GM19023 (cell line): ENCODE results near the gene GBF1.

Experiments used
- ATAC-seq: cut with Tn5 transposase; IDR thresholded peaks from one replicate; pipeline ENCODE4 v1.9.1; 2021; ENCODE audit warnings: mild to moderate bottlenecking, moderate library complexity; ENCODE audit not compliant: unreplicated experiment

Gene GBF1

DNA sequence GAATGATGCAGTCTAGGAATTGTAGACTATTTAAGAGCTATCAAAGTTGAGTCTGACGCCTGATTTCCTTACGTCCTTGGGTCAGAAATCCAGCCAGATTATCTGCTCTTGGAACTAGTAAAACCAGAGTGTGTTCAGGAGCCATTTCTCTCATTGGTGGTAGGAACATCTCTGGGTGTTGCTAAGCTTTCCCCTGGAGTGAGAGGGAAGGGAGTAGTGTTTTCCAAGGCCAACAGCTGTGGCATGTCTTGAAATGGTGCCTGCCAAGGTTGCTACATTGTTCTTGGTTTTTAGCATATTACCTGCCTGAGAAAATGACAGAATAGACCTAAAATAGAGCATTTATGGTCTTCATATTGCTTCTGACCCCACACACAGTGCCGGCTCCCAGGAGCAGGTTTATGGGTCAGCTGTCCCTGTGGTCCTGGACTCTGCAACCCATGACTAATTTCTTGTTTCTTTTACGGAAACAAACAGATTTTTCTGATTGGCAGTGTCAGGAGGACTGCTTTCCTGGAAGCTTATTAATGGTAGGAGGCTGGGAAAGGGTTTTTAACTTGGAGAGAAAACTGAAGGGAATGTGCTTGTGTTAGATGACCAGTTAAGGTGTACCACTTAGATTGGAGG lies 17.5 kb downstream of the GBF1 start:
- ATAC-seq, result no peak

DNA sequence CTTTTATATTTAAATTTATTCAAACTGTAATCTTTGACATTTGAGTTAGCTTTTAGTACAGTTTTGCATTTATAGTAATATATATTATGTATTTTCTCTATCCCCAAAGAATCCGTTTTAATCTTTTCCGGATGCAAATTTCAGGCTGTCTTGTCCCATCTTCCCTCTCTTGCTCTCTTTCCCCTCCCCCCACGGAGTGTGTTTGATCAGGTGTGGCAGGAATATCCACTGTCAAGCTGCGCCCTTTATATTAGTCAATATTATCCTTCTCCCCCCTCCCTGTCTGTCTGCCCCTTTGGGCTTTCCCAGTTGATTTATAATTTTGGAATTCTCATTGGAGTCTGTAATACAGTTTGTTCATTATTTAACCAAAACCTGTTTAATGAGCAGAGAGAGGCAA lies 19.0 kb downstream of the GBF1 start:
- no peak for ATAC-seq

DNA sequence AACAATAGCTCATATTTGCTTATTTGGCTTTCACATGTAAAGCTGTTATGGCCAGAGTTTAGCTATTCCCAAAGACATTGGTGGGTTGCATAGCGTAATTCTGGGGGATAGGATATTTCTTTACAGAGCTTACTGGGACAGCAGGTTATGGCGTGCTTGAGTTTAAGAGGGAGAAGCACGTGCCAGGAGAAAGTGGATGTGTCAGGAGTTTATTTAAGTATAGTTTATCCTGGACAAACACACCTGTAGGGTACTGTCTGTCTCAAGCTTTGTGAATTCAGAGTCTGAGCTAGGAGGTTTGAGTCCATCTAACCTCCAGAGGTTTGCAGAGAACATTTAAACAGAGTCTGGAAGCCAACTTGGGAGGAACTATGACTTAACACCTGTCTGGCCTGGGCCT lies 21.3 kb downstream of the GBF1 start:
- ATAC-seq, result no peak

DNA sequence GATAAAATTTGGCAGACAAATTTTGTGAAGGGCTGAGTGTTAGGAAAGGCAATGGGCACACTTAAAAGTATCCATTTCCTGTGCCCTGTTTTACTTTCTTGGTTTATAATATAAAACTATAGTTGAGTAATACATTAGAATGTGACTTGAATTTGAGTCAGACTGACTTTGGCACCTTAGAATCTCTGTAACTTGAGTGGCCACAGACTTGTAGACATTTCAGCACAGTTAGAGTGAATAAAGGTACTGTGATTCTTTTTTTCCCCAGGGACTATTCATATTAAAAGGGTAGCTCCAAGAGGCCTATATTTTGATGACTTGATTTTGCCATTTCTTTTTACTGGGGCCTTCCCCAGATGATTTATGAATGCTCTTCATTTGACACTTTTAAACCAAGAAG lies 22.4 kb downstream of the GBF1 start:
- no peak for ATAC-seq

DNA sequence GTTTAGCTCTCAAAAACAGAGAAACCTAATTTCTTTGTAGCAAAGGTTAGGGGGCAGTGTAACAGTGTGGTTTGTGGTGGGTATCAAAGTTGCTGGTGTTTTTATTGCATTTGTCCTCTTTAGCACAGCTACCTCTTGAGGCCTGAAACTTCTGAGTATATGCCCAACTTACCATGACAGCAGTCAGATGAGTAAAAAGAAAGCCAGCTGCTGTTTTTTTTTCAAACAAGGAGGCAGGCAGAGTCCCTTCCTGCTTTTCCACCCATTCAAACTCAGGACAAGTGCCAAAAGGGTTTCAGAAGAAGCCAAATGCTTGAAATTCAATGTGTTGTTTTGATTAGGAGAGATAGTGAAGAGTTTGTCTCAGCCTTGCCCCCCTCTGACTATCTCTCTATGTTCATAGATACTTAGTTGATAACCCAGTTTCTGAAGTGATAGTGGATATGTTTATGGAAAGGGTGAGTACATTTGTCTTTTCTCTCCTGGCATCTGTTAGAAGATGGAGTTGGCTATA lies 23.1 kb downstream of the GBF1 start:
- ATAC-seq, result no peak

DNA sequence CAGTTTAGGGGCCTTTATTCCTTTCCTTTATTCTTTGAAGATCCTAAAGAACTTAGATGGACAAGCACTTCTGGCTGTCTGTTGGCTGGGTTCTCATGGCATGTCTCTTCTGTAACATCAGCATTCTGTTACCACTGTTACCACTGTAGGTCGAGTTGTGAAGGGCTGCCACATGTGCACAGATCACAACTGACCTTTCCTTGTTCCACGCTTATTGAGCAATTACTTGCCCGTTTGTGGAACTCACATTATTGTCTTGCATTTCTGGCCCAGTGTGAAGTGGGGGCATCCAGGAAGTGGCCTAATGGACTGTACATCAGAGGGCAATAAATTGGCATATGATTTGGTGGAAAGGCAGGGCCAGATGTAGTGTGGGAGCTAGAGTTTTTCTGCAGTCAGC lies 23.7 kb downstream of the GBF1 start:
- ATAC-seq, result no peak

DNA sequence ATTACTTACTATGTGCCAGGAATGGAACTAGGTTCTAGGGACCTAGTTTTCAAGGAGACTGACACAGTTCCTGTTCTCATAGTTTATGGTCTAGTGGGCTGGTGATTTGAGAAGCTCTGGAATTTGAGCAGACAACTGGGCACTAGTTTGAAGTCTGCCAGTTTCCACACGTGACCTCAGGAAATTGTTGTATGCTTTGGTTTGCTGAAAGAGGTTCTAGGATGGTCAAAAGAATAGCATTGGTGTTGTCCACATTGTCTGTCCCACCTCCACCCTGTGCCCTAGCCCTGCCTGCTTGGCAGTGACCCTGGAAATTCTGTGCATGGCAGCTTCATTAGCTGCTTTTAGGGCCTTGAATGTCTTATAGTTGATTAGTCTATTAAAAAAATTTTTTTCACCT lies 28.7 kb downstream of the GBF1 start:
- ATAC-seq, result no peak

DNA sequence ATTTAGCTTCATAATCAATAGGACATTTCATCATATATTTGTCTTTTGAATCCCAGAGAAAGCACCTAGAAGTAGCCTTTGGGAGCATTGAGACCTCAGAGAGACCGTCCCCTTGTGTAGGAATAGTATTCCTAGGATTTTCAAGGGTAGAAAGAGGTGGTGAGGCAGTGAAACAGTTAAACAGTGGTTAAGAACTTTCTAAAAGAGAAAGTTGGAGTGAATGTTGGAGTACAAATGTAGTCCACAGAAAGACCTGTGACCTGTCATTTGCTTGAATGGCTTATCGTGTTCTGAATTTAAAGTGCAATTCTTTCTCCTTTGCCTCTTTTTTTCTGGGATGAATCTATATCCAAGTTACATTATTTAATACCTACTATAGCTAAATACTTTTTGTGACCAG lies 30.0 kb downstream of the GBF1 start:
- ATAC-seq, result no peak

DNA sequence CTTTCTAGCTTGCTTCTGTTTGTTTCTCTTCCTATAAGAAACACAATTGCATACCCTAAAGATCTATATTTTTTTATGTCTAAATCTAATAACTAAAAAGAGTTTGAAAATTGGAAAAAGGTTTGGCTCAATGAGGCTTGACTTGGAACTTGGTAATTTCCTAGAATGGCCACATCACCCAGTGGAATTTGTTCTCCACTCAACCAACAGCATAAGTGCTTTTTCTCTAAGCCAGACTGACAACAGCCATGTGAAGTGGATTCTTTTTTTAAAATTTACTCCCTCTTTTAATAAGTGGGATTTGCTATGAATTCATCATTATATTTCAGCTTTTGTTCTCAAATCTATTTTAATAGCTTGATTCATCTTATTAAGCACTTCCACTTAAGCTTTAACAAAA lies 33.8 kb downstream of the GBF1 start:
- ATAC-seq, result no peak

DNA sequence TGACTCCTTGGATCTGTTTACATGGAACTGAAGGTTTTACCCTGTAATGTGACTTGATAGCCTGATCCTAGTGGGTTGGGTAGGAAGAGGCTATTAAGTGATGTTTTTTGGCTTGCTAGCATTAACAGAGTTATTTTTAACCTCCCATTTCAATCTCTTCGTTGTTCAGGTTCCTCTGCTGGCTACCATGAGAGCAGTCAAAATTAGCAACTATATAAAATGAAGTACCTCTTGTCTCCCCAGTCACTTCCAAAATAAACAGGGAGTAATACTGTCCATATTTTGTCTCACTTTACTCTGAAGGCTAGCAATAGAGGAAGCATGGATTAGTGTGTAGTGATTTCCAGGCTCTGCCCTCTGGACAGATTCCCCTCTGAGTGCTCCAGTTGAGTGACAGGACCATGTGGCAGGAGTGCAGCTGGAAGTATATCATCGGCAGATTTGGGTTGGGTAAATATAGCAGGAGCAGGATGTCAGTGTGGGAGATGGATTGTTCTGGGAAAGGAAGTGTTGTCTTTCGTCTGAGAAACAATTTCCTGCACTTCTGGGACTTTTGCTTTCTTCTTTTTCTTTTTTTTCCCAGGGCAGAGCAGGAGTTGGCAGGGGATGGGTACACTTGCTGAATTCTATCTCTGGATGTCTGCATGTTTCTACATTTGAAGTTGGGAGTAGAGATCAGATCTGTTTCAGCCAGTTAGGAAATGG lies 35.2 kb downstream of the GBF1 start:
- ATAC-seq, result no peak

DNA sequence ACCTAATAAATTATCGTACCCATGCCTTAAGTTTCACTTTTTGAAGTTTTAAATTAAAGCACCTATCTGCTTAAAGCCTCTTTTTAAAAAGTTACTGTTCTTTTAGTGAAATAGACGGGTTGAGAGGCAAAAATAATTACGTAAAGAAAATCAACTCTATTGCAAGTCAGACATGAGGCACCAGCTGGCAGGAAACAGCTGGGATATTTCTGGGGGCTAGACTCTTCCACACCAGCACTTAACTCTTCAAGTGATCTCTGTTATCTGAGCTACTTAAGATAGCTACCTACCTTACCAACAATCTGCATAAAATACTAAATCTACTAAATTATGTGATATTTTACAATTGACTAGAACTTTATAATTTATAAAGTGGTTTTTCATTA lies 35.8 kb downstream of the GBF1 start:
- no peak for ATAC-seq

DNA sequence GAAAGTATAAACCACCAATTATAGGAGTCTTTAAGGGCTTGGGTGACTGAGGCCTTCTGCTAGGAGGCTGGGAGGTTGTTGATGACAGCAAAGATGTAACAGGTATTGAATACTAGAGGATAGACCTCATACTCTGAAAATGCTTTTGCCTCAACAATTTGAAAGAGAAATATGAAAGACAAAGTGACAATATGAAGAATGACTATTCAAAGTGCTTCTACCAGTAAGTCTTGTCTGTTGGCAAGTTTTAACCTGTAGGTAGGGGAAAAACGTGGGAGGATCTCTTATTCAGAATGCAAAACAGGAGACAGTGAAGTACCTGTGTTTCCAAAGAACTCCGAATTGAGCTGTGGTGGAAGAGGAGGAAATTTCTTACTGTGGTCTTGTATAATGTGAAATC lies 38.2 kb downstream of the GBF1 start:
- ATAC-seq, result no peak

DNA sequence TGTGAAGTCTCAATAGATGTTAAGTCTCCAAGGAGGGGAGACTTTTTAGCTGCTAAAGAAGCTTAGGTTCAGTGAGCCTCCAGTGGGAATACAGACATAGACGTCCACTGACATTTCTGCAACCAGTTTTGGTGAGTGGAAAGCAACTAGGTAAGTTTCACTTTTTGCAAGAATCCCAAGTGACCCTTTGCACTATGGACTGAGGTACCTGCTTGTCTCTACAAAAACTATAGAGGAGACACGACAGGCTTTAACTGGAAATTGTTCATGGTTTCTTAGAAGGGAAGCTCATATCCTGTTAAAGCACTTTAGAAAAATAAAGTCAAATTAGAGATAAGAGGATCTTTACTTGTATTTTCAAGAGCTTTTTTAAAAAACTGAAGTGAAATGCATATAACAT lies 38.6 kb downstream of the GBF1 start:
- ATAC-seq, result no peak

DNA sequence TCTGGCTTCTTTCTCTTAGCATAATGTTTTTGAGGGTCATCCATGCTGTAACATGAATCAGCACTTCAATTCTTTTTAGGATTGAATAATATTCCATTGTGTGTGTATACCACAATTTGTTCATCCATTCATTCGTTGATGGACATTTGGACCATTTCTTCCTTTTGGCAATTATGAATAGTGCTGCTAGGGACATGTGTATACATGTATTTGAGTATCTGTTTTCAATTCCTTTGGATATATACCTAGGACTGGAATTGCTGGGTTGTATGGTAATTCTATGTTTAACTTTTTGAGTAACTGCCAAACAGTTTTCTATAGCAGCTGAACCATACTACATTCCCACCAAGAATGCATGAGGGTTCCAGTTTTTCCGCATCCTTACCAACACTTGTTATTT lies 39.2 kb downstream of the GBF1 start:
- no peak for ATAC-seq

DNA sequence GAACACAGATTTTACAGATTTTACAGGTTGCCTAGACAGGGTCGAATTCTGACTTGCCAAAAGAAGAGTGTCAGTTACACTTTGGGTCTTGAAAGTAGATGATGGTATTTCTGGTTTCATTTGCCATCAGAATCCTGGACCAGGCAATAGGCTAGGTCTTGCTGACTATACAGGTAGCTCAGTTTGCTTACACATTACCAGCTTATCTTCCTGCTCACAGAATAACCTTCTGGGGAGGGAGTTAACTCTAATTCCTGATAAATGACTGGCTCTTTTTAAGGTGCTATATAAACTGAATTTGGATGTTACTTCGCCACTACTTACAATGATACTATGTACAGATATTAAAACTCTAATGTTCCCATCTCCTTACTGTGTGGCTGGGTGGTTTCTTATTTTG lies 39.8 kb downstream of the GBF1 start:
- ATAC-seq, result no peak

DNA sequence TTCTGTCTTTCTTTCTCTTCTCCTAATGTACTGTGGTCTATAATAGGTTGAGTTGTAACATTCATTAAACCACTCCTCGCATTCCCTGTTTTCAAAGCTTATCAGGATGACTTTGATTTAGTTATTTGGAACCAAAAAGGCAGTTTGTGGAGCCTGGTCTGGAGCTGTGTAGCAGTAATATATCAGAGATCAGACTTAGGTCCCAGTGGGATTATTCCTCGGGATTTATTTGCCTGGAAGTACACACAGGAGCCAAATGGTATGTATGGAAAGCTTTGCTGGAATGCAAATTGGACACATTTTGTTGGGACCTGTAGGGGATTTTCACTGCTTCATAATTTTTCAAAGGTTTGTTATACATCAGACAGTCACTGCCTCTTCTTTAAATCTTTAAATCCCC lies 40.9 kb downstream of the GBF1 start:
- no peak for ATAC-seq

DNA sequence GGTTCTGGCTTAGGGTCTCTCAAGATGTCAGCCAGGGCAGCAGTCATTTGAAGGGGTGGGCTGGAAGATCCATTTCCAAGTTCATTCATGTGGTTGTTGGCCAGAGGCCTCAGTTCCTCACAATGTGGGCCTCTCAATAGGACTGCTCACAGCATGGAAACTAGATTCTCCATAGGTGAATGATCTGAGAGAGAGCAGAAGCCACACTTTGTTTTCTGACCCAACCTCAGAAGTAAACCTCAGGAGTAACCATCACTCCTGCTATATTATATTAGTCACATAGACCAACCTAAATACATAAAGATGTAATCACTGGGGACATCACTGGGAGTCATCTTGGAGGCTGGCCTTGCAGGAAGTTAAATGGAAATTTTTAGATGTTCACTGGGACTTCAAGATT lies 42.2 kb downstream of the GBF1 start:
- ATAC-seq, result no peak

DNA sequence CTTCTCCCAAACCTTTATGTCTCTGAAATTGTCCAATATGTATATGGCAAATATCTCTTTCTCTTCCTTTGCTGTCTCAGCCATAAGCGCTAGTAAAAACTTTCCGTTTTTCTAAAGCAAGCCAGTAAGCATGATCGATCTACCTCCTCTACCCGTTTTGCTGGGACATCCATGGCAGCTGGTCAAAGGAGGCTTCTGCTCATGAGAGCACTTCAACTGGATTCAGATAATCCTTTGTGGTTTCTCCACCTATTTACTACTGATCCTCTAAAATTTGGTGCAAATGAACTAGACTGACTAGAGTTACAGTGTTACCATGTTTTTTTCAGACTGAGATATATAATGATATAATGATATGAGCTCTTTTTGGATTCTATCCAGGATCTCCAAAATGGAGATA lies 42.7 kb downstream of the GBF1 start:
- ATAC-seq, result no peak

DNA sequence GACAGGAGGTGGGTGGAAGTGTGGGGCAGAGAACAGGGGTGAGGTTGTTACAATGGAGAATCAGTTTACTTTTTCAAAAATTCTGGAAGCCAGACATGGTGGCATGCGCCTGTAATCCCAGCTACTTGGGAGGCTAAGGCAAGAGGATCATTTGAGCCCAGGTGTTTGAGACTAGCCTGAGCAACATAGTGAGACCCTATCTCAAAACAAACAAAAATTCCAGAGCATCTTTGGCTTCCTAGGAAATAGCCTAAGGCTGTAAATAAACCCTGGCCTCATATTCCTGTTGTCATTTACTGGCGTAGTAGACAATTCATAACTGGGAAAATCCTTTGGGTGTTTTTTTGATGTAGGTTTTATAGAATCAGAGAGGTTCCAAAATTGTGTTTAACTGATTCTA lies 44.0 kb downstream of the GBF1 start:
- no peak for ATAC-seq

DNA sequence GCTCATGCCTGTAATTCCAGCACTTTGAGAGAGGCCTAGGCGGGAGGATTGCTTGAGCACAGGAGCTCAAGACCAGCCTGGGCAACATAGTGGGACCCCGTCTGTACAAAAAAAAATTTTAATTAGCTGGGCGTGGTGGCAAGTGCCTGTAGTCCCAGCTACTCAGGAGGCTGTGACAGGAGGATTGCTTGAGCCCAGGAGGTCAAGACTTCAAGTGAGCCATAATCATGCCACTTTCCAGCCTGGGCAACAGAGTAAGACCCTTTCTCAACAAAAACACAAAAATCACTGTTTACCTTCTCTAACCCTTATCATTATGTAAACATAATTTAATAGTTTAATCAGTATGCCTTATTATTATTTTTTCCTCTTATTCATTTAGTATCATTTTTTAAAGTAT lies 44.5 kb downstream of the GBF1 start:
- ATAC-seq, result no peak

DNA sequence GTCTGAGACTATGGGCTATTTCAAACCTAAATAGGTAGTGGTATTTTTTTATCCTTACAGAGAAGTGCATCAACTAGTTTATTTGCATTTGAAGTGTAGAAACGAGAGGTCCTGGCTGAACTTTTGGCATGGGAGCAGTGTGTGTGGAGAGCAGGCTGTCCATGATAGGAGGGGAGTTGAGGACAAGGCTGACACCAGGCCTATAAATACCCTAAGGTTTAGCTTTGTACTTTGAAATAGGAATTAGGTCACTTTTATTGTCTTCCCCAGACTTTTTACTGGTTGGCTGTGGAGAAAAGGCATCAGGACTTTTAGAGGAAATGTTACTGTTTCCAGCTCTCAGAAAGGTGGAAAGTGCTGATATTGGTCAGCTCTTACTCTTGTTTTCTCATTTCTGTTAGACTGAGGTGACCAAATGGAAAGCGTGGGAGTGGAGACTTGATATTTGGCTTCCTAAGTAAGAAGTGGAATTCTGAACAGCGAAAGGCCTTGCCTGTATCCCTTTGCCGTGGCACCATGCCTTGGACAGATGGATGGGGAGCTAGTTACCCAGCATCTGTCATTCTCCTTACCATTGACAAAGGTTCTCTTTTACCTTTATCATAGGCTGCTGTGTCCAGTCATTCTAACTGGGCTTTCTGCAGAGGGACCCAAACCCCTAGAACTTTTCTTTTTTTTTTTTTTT lies 46.0 kb downstream of the GBF1 start:
- no peak for ATAC-seq

DNA sequence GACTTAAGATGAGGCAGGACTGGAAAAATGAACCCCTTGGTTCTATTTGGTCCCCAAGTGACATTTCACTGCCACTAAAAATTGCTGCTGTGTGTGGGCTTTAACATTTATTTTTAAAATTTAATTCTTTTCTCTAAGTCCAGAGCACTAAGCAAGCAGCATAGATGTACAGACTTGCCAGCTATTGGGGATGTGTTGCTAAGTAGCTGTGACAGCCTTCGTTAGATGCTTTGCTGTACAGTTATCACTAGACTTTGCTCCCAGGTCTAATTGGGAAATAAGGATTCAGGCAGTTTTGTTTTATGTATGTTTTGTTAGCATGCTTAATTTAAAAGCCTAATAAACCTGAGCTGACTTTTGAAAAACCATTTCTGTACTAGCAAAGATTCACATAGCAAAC lies 51.8 kb downstream of the GBF1 start:
- no peak for ATAC-seq
